GM18508 (cell line): ENCODE results near the gene OTOGL.
"Not testable (repeated sequence)": the region's sequence is repeated elsewhere in the genome, so short reads cannot be mapped to it uniquely, and the experiment has no call there.

Source experiments
- ATAC-seq: cut with Tn5 transposase; IDR thresholded peaks from one replicate; pipeline ENCODE4 v1.9.1; 2021; ENCODE audit warnings: moderate number of reproducible peaks; ENCODE audit not compliant: insufficient read depth, unreplicated experiment

Gene OTOGL

GRCh38 chr12:80121661-80122060 lies 22.3 kb downstream of the OTOGL start:
- no peak for ATAC-seq

DNA sequence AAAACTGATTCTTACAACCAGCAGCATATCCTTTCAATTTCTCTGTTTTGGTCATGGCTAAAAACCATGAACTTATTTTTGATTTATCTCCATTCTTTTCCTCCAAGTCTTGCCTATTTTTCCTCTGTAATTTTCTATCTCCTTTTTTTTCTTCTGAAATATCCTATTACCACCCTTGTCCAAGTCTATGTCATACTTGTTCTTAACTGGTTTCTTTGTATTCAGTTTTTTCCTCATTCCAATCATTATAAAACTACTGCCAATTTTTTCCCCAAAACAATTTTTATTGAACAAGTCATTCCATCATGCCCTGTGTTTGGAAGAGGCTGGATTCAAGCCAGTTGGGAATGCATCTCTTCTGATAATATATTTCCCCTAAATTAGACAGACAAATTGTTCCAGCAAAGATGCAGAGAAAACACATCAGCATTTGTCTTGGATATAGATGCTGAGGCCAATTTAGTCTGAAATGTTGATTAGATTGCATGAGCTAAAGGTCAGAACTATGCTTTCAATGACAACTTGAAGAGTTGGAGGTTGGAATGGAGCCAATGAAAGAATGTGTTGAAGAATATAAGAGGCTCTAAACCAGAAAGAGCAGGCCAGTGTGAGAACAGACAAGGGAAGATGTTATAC lies 30.7 kb downstream of the OTOGL start:
- ATAC-seq = no peak

DNA sequence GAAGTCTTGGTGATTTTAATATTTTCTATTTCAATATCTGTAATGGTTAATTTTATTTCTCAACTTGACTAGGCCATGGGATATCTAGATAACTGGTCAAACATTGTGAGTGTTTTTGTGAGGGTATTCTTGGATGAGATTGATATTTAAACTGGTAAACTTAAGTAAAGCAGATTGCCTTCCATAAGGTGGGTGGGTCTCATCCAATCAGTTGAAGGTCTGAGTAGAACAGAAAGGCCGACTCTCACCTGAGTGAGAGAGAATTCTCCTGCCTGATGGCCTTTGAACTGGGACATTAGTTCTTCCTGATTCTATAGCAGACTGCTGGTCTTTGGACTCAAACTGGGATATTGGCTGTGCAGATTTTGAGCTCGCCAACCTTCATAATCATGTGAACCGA lies 36.3 kb downstream of the OTOGL start:
- no peak for ATAC-seq

DNA sequence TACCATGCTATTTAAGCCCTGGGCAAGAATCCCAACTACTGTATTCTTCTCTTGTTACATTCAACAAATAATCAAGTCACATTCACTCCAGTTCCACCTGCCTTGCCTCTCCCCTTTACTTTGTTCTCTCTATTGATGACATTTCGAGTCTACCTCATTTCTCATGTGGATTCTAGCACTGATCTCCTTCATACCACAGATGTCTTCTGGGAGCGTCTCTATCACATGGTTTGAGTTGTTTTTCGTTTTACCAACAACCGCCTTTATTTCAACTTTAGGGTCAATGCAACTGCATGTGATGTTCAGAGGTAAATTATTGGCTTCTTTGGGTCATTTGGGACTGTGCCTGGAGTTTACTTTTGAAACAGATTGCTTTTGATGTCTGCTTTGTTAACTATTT lies 40.7 kb downstream of the OTOGL start:
- ATAC-seq = no peak

- no peak for ATAC-seq
Measured at GRCh38 chr12:80142640-80143039, 43.3 kb downstream of the OTOGL start.

DNA sequence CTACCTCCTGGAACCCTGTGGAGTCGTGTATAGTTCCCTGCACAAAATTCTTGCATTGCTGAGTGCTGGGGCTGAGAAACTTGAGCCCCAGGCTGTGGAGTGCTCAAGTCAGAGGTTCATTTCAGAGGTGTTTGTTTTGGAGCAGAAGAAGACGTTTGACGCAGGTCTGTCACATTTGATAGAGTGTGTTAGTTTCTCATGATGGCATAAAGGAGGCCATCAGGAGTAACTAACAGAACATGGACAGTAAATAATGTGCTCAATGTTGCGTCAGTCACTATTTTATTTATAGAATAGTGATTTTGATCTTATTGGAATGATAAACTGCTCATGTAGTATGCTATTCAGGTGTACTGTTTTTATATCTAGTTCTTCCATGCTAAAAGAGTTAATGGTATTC lies 44.2 kb downstream of the OTOGL start:
- ATAC-seq = no peak

DNA sequence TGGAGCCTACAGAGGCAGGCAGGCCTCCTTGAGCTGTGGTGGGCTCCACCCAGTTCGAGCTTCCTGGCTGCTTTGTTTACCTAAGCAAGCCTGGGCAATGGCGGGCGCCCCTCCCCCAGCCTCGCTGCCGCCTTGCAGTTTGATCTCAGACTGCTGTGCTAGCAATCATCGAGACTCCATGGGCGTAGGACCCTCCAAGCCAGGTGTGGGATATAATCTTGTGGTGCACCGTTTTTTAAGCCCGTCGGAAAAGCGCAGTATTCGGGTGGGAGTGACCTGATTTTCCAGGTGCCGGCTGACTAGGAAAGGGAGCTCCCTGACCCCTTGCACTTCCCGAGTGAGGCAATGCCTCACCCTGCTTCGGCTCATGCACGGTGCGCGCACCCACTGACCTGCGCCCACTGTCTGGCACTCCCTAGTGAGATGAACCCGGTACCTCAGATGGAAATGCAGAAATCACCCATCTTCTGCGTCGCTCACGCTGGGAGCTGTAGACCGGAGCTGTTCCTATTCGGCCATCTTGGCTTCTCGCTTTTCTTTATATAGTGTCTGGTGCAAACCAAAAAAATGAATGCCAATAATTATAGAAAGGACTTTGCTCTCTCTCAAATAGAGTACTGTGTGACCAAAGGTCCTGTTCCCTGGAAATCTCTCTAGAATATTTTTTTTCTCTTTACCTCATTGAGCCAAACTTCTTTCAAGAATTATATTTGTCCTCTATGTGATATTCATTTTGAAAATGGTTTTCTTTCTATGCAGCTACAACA lies 50.4 kb downstream of the OTOGL start:
- ATAC-seq = not testable (repeated sequence)

DNA sequence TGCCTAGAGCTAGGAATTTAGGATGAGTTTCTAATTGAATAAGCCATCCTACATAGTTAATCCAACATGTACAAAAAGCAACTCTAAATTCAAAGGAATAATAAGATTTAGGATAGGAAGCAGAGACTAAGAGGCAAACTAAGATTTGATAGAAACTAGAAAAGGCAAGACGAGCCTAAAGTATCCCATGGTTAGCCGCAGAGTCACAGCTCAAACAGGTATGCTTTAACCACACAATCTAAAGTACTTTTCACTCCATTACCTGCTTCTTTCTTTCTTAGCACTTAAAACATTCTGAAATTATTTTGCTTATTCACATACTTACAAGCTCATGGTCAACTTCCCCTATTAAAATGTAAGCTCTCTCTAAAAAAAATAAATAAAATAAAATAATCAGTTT lies 51.8 kb downstream of the OTOGL start:
- no peak for ATAC-seq

- no peak for ATAC-seq
Measured at GRCh38 chr12:80154261-80154660, 54.9 kb downstream of the OTOGL start.

DNA sequence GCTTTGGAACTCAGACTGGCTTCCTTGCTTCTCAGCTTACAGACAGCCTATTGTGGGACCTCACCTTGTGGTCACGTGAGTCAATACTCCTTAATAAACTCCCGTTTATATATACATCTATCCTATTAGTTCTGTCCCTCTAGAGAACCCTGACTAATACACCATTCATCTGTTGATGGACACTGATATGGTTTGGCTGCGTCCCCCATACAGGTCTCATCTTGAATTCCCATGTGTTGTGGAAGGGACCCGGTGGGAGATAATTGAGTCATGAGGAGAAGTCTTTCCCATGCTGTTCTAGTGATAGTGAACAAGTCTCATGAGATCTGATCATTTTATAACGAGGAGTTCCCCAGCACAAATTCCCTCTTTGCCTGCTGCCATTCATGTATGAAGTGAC lies 57.0 kb downstream of the OTOGL start:
- ATAC-seq = no peak

GRCh38 chr12:80157645-80158044 lies 58.3 kb downstream of the OTOGL start:
- no peak for ATAC-seq

DNA sequence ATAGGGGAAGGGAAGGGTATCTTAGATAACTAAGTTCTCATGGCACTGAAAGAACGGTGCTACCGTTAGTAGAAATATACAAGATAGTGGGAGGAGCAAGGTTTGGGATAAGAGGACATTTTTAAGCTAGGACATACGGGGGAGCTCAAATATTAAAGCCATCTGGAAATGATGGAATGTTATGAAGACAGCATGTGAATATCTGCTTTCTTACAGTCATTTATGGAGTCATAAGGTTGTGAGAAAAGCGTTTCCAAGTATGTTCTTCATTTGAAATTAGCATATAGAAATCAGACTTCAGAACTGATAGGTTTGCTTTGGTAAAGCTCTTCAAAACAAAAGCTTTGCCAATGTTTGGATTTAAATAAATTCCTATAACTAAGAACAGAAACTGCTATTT lies 62.3 kb downstream of the OTOGL start:
- no peak for ATAC-seq

DNA sequence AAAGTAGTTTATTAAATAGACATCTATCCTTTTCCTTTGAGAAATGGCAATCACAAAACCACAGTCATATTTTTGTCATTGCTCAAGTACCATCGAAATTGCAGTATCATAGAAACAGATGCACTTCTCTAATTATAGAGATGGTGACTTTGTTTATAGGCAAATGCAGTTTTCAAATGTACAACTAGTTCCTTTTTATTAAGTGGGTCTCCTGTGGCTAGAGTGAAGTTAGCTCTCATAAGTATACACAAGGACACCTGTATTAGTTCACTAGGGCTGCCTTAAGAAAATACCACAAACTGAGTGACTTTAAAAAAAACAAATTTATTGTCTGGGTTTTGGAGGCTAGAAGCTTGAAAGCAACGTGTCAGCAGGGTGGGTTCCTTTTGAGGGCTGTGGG lies 62.8 kb downstream of the OTOGL start:
- no peak for ATAC-seq

DNA sequence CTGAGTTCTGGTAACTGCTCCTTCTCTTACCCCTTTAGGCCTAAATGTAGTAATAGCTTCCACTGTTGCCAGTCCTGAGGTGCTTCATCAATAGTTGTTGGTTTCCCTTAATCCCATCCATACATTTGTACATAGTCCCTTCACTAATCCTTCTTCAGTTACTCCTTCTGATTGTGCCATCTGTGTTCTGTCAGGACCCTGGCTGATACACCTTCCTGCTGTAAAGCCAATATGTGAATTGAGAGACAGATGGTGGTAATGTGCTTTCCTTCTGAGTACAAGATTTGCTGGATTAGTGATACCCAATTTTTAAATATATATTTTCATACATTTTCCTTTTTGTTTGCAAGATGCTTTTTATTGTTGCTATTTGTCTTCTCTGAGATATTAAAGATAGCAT lies 66.4 kb downstream of the OTOGL start:
- ATAC-seq = no peak

DNA sequence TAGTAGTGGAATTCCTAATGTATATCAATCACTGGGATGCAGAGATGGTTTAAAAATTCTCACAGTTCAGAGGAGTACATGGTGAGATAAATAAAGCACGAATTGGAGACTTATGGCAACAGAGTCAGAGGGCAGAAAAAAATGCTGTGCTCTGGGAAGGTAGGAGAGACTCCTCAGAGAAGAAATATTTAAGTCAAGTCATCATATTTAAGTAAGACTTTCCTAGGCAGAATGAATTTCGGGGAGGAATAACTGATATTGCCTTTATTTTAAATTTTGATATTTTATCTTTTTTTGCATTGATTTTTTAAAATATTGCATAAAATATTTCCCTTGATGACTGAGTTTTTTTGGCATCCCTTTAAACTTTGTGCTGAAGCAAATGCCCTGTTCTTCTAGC lies 67.4 kb downstream of the OTOGL start:
- no peak for ATAC-seq

- no peak for ATAC-seq
Measured at GRCh38 chr12:80168936-80169335, 69.6 kb downstream of the OTOGL start.

DNA sequence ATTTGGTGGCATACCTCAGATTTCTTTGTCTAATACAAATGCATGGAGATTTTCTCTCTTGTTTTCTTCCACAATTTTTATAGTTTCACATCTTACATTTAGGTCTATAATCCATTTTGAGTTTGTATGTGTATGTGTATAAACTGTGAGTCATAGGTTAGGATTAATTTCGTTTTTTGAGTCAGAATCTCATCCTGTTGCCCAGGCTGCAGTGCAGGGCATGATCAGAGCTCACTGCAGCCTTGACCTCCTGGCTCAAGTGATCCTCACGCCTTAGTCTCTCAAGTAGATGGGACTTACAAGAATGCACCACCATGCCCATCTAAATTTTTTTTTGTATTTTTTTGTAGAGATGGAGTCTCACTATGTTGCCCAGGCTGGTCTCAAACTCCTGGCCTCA lies 71.6 kb downstream of the OTOGL start:
- no peak for ATAC-seq

DNA sequence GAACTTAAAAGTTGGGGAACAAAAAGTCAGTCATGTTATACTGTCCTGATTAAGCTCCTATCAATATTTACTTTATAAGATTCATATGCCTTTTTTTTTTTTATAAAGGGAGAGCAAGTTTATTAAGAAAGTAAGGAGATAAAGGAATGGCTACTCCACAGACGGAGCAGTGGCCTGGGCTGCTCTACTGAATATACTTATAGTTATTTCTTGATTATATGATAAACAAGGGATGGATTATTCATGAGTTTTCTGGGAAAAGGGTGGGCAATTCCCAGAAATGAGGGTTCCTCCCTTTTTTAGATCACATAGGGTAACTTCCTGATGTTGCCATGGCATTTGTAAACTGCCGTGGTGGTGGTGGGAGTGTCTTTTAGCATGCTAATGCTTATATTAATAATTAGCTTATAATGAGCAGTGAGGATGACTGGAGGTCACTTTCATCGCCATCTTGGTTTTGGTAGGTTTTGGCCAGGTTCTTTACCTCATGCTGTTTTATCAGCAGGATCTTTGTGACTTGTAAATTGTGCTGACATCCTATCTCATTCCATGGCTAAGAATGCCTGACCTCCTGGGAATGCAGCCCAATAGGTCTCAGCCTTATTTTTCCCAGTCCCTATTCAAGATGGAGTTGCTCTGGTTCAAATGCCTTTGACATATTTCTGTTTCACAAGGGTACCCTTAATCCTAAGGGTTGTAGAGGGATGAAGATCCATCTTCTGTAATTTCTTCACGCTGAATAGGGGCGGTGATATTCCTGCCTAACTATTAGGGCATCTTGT lies 73.9 kb downstream of the OTOGL start:
- no peak for ATAC-seq

DNA sequence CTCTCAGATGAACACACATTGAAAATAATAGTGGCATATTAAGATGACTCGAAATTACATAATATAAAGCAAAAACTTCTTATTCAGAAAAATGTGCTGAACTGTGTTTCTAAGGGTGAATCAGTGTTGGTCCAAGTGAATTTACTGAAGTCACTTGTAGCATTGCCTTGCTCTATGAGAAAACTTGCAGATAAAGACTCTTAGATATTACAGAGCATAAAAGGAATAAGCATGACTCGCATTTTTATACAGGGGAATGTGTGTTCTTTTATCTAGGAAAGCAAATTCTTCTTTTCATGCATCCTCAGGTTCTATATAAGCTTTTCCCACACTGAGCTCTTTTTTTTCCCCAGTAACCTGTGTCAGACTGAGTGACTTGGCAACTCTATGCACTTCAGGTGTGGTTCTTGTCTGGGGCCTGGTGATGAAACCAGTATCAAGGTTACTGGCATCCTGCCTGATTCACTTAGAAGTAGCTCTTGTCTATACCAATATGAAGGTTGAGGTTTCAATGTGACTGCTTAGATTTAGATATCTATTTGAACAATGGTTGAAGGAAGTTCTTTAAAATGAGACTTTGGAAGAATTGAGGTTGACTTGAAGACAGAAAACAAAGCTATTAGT lies 76.1 kb downstream of the OTOGL start:
- no peak for ATAC-seq

- ATAC-seq = no peak
Measured at GRCh38 chr12:80176706-80177105, 77.4 kb downstream of the OTOGL start.

DNA sequence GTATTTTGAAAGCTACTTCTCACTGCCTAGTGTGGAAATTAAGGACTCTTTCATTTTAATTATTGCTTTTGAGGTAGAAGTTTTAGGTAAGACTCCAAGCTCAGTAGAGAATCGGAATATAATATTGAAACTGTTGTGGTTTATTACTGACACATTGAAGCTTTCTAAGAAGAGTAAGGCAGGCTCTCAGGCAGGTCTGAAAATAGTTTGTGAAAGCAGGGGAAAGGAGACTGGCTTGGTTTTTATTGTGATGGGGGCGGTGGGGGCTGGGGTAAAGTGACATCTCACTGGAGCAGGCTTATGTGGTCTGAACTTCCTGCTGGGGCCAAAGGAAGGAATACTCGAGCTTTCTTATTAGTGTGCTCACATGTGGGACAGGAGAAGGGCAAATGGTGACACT lies 79.5 kb downstream of the OTOGL start:
- peak; percentile 89 for ATAC-seq
